ENCODE results near the gene AGL.
"Not testable (repeated sequence)": the region's sequence is repeated elsewhere in the genome, so short reads cannot be mapped to it uniquely, and the experiment has no call there.

The AGL gene

GRCh38 chr1:99816656-99817055, 33.5 kb upstream of the AGL start:
- DNase-seq (ENCODE audit: extremely low read depth, low read depth) = no peak
- no peak for TF ChIP-seq CTCF (IDR thresholded peaks at IDR 0.05; ENCODE audit: low read depth, low read length)

GRCh38 chr1:99818063-99818699, 32.0 kb upstream of the AGL start:
- no peak for DNase-seq (ENCODE audit: extremely low read depth, low read depth)
- TF ChIP-seq CTCF (IDR thresholded peaks at IDR 0.05; ENCODE audit: low read depth, low read length) = no peak

GRCh38 chr1:99820546-99820945, 29.6 kb upstream of the AGL start:
- DNase-seq (ENCODE audit: extremely low read depth, low read depth) = no peak
- TF ChIP-seq CTCF (IDR thresholded peaks at IDR 0.05; ENCODE audit: low read depth, low read length) = no peak

- no peak for DNase-seq (ENCODE audit: extremely low read depth, low read depth)
- no peak for TF ChIP-seq CTCF (IDR thresholded peaks at IDR 0.05; ENCODE audit: low read depth, low read length)
Measured at GRCh38 chr1:99825098-99825497, 25.1 kb upstream of the AGL start.

GRCh38 chr1:99825702-99826101, 24.5 kb upstream of the AGL start:
- no peak for TF ChIP-seq CTCF (IDR thresholded peaks at IDR 0.05; ENCODE audit: low read depth, low read length)
- no peak for DNase-seq (ENCODE audit: extremely low read depth, low read depth)

- no peak for DNase-seq (ENCODE audit: extremely low read depth, low read depth)
- no peak for TF ChIP-seq CTCF (IDR thresholded peaks at IDR 0.05; ENCODE audit: low read depth, low read length)
Measured at GRCh38 chr1:99827970-99828369, 22.2 kb upstream of the AGL start.

- no peak for DNase-seq (ENCODE audit: extremely low read depth, low read depth)
- no peak for TF ChIP-seq CTCF (IDR thresholded peaks at IDR 0.05; ENCODE audit: low read depth, low read length)
Measured at GRCh38 chr1:99829269-99829668, 20.9 kb upstream of the AGL start.

GRCh38 chr1:99833911-99834310, 16.2 kb upstream of the AGL start:
- not testable (repeated sequence) for DNase-seq (ENCODE audit: extremely low read depth, low read depth)

GRCh38 chr1:99836171-99837103, 13.7 kb upstream of the AGL start:
- not testable (repeated sequence) for DNase-seq (ENCODE audit: extremely low read depth, low read depth)

- not testable (repeated sequence) for DNase-seq (ENCODE audit: extremely low read depth, low read depth)
Measured at GRCh38 chr1:99840353-99840752, 9.8 kb upstream of the AGL start.

Measured in AG09319 (cell line).